Adrenal gland (tissue), 5 donors: ENCODE data around the gene SRCAP.

Experiments
- CTCF ChIP-seq, 6 experiments: fragments of 450-650 bp in 4 of 6; fragments of 200-600 bp in 2 of 6; sonication (generic) in 1 of 6; IDR thresholded peaks; 1 replicate in 5 of 6; 2 replicates in 1 of 6; pipeline versions ENCODE4 v1.5.1 to v1.8.0; 2016 to 2021; ENCODE audit warnings: antibody characterized with exemption in 6 of 6, mild to moderate bottlenecking in 2 of 6, moderate library complexity in 1 of 6
- POLR2A ChIP-seq, 2 donors: fragments of 450-650 bp; IDR thresholded peaks; one replicate each; pipeline ENCODE4 v1.6.1; 2017; ENCODE audit warnings: antibody characterized with exemption in 2 of 2, mild to moderate bottlenecking in 2 of 2, moderate library complexity in 1 of 2
- donor health status: DM: no; HTN: no; CAD: no.

GRCh38 chr16:30737794-30738648 is 39.0 kb downstream of the SRCAP start:
- TF ChIP-seq CTCF (IDR thresholded peaks at IDR 0.05), result no peak
- no peak for TF ChIP-seq POLR2A (IDR thresholded peaks at IDR 0.05)
